Measurements from ENCODE around the gene PTPRD. TPM values are rescaled to one million over a fixed set of nuclear protein-coding genes. Genes with fewer than 3 reads are reported as not detected.

The PTPRD gene
- polyA plus RNA-seq, 4 donors = 2.1 to 5.6 (median 3.9) TPM

DNA sequence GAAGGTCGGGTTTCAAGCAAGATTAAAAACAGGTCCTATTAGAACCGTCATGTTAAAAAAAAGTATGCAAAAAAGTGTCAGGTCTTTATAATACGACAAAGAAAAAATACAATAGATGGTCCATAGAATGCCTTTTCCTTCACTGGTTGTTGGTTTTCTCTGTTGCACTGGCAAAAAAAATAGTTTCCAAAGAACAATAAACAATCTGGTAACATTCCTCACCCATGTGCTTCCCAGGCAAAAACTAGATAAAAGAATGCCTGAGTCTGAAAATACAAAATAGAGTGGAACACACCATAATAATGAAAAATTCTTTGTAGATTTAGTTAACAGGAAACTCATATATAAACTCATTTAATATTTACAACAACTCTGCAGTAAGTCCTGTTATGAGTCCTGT, 2223.3 kb downstream of the PTPRD start:
- 87 to 92% (median 89%) methylated on average over 3 of the region's 3 CpGs for WGBS, 3 donors
- Histone ChIP-seq H3K4me1 (ENCODE audit: control insufficient read depth in 3 of 3, insufficient read depth in 2 of 3, low read depth in 1 of 3, low read length in 2 of 3) (no peaks in the 10 kb centered on the region), H3K27me3 (ENCODE audit: control insufficient read depth in 3 of 3, insufficient read depth in 3 of 3, low read length in 3 of 3) (no peaks in the 10 kb centered on the region), H3K4me3 (ENCODE audit: low read depth in 1 of 3, low read length in 3 of 3) (no peak overlapping the region), H3K9me3 (ENCODE audit: control insufficient read depth in 2 of 2, insufficient read depth in 1 of 2, low read depth in 1 of 2, low read length in 1 of 2) (no peaks in the 10 kb centered on the region), H3K27ac (ENCODE audit: low read depth in 1 of 3, low read length in 2 of 3) (no peak overlapping the region), H3K36me3 (ENCODE audit: control insufficient read depth in 3 of 3, insufficient read depth in 2 of 3, low read depth in 1 of 3, low read length in 3 of 3) (no peaks in the 10 kb centered on the region)
- DNase-seq (no peak), FAIRE-seq (no peak)

GRCh38 chr9:8388132-8388531, 2224.7 kb downstream of the PTPRD start:
- 63 to 87% (median 75%) methylated on average over 1 of the region's 1 CpG for WGBS, 3 donors
- Histone ChIP-seq H3K9me3 (ENCODE audit: control insufficient read depth in 2 of 2, insufficient read depth in 1 of 2, low read depth in 1 of 2, low read length in 1 of 2) (no peaks in the 10 kb centered on the region), H3K27me3 (ENCODE audit: control insufficient read depth in 3 of 3, insufficient read depth in 3 of 3, low read length in 3 of 3) (no peaks in the 10 kb centered on the region), H3K4me3 (ENCODE audit: low read depth in 1 of 3, low read length in 3 of 3) (no peak overlapping the region), H3K36me3 (ENCODE audit: control insufficient read depth in 3 of 3, insufficient read depth in 2 of 3, low read depth in 1 of 3, low read length in 3 of 3) (no peaks in the 10 kb centered on the region), H3K27ac (ENCODE audit: low read depth in 1 of 3, low read length in 2 of 3) (no peak overlapping the region), H3K4me1 (ENCODE audit: control insufficient read depth in 3 of 3, insufficient read depth in 2 of 3, low read depth in 1 of 3, low read length in 2 of 3) (no peaks in the 10 kb centered on the region)
- no peak for DNase-seq
- FAIRE-seq = no peak

GRCh38 chr9:8384091-8384490, 2228.7 kb downstream of the PTPRD start:
- no peaks in the 10 kb centered on the region for H3K27me3 ChIP-seq (ENCODE audit: control insufficient read depth in 3 of 3, insufficient read depth in 3 of 3, low read length in 3 of 3)
- DNase-seq = no peak
- H3K4me1 ChIP-seq (ENCODE audit: control insufficient read depth in 3 of 3, insufficient read depth in 2 of 3, low read depth in 1 of 3, low read length in 2 of 3) = peaks cover 0 to 4% (median 0%) of the 10 kb centered on the region in 3 donors
- WGBS, 3 donors = 84 to 90% (median 90%) methylated on average over 3 of the region's 3 CpGs
- H3K36me3 ChIP-seq (ENCODE audit: control insufficient read depth in 3 of 3, insufficient read depth in 2 of 3, low read depth in 1 of 3, low read length in 3 of 3) = no peaks in the 10 kb centered on the region
- FAIRE-seq = no peak
- H3K9me3 ChIP-seq (ENCODE audit: control insufficient read depth in 2 of 2, insufficient read depth in 1 of 2, low read depth in 1 of 2, low read length in 1 of 2) = no peaks in the 10 kb centered on the region
- no peak overlapping the region for H3K27ac ChIP-seq (ENCODE audit: low read depth in 1 of 3, low read length in 2 of 3)
- H3K4me3 ChIP-seq (ENCODE audit: low read depth in 1 of 3, low read length in 3 of 3) = no peak overlapping the region

DNA sequence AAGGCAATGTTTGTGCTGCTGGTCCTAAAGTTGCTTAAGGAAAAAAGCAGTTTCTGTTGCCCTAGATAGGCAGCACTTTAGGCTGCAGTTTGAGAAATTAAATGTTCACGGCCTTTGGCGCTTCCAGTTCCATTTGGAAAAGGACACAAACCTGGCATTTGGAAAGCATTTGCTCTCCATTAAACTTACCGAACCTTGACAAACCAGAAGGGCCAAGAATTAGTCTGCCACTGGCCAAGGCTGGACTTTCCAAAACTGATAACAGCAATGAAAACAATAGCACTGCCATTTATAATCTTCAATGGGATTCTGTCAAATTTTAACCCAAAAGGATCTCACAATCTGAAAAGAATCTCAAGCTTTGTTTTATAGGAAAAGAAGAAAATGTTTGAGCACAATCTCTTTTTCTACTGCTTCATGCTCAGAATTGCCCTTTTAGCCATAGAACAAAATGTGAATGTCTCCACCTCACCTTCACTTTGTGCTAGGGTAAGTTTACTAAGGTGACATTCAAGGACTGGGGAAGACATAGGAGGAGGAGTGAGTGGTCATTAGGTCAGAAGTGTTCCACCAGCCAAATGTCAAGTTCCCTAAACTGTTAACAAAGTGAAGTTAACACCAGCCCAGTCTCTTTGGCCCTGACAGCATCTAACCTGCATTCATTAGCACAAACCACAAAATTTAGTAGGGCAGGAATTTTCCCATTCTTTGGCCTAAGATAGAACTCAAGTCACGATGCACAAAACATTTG, 2229.8 kb downstream of the PTPRD start:
- 79 to 85% (median 80%) methylated on average over 4 of the region's 4 CpGs for WGBS, 3 donors
- no peak overlapping the region for H3K27ac ChIP-seq (ENCODE audit: low read depth in 1 of 3, low read length in 2 of 3)
- no peaks in the 10 kb centered on the region for H3K36me3 ChIP-seq (ENCODE audit: control insufficient read depth in 3 of 3, insufficient read depth in 2 of 3, low read depth in 1 of 3, low read length in 3 of 3)
- H3K27me3 ChIP-seq (ENCODE audit: control insufficient read depth in 3 of 3, insufficient read depth in 3 of 3, low read length in 3 of 3) = no peaks in the 10 kb centered on the region
- FAIRE-seq = no peak
- H3K4me1 ChIP-seq (ENCODE audit: control insufficient read depth in 3 of 3, insufficient read depth in 2 of 3, low read depth in 1 of 3, low read length in 2 of 3) = peaks cover 0 to 6% (median 0%) of the 10 kb centered on the region in 3 donors
- no peaks in the 10 kb centered on the region for H3K9me3 ChIP-seq (ENCODE audit: control insufficient read depth in 2 of 2, insufficient read depth in 1 of 2, low read depth in 1 of 2, low read length in 1 of 2)
- H3K4me3 ChIP-seq (ENCODE audit: low read depth in 1 of 3, low read length in 3 of 3) = no peak overlapping the region
- DNase-seq = no peak

DNA sequence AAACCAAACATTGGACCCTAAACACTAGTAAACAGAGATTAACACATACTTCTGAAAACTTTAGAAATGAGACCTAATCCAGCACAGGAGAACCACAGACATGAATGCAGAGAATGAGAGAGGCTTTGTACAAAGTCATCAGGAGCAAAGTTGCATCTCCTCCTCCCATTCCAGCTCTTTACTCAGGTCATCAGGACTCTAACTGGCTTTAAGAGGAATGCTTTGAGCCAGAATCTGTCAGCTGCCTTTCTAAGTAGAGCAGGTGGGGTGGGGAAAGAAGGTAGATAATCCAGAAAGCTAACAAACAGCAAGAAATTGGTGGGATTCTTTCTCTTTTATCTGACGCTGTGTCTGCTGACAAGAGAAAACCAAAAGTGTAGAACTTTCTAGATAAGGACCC, 2230.5 kb downstream of the PTPRD start:
- 81 to 83% (median 83%) methylated on average over 1 of the region's 1 CpG for WGBS, 3 donors
- FAIRE-seq = no peak
- peaks cover 0 to 6% (median 0%) of the 10 kb centered on the region in 3 donors for H3K4me1 ChIP-seq (ENCODE audit: control insufficient read depth in 3 of 3, insufficient read depth in 2 of 3, low read depth in 1 of 3, low read length in 2 of 3)

DNA sequence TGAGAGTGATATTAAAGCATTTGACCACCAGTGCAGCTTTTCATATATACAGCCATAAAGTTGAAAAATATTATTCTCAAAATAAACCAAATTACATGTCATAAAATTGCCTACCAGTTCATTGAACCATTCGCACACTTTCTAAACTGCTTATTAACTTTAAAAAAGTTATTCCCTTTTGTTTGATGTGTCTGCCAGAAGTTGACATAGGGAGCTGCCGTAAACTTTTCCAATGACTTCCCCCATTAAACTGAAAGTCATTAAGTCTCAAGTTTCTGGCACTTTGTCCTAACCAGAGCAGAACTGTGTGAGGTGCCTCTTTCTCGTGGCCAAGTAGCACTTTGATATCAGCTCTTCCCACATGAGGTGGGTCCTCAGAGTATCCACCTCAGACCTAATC, 2231.2 kb downstream of the PTPRD start:
- Histone ChIP-seq H3K27me3 (ENCODE audit: control insufficient read depth in 3 of 3, insufficient read depth in 3 of 3, low read length in 3 of 3) (no peaks in the 10 kb centered on the region), H3K27ac (ENCODE audit: low read depth in 1 of 3, low read length in 2 of 3) (no peak overlapping the region), H3K4me3 (ENCODE audit: low read depth in 1 of 3, low read length in 3 of 3) (no peak overlapping the region), H3K9me3 (ENCODE audit: control insufficient read depth in 2 of 2, insufficient read depth in 1 of 2, low read depth in 1 of 2, low read length in 1 of 2) (no peaks in the 10 kb centered on the region), H3K36me3 (ENCODE audit: control insufficient read depth in 3 of 3, insufficient read depth in 2 of 3, low read depth in 1 of 3, low read length in 3 of 3) (no peaks in the 10 kb centered on the region), H3K4me1 (ENCODE audit: control insufficient read depth in 3 of 3, insufficient read depth in 2 of 3, low read depth in 1 of 3, low read length in 2 of 3) (peaks cover 0 to 6% (median 0%) of the 10 kb centered on the region in 3 donors)
- WGBS, 3 donors = 27 to 64% (median 58%) methylated on average over 3 of the region's 3 CpGs
- FAIRE-seq (no peak), DNase-seq (no peak)

More for the DNA sequence above, 2230.5 kb downstream of the PTPRD start:
- DNase-seq = no peak
- no peak overlapping the region for H3K27ac ChIP-seq (ENCODE audit: low read depth in 1 of 3, low read length in 2 of 3)
- no peaks in the 10 kb centered on the region for H3K9me3 ChIP-seq (ENCODE audit: control insufficient read depth in 2 of 2, insufficient read depth in 1 of 2, low read depth in 1 of 2, low read length in 1 of 2)
- H3K27me3 ChIP-seq (ENCODE audit: control insufficient read depth in 3 of 3, insufficient read depth in 3 of 3, low read length in 3 of 3) = no peaks in the 10 kb centered on the region
- H3K36me3 ChIP-seq (ENCODE audit: control insufficient read depth in 3 of 3, insufficient read depth in 2 of 3, low read depth in 1 of 3, low read length in 3 of 3) = no peaks in the 10 kb centered on the region
- H3K4me3 ChIP-seq (ENCODE audit: low read depth in 1 of 3, low read length in 3 of 3) = no peak overlapping the region

GRCh38 chr9:8374471-8374870, 2238.3 kb downstream of the PTPRD start:
- no peak for FAIRE-seq
- H3K4me3 ChIP-seq (ENCODE audit: low read depth in 1 of 3, low read length in 3 of 3) = no peak overlapping the region
- 77 to 83% (median 82%) methylated on average over 3 of the region's 3 CpGs for WGBS, 3 donors

DNA sequence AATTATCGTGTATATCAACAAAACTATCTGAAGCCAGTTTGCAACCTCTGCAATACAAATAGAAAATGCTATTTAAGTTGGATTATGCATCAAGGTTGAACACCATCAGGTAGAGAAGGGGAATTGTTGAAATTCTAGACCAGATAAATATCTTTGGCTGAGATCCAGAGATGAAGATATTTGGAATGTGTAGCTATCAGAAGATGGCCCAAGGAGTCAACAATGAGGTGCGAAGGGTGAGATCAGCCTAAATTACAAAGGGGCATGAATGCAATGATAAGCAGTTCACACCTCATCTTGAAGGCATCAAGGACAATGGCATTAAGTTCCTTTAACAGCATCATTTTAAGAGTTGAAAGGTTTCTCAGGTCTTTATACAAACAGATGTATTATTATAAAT, 2241.1 kb downstream of the PTPRD start:
- Histone ChIP-seq H3K36me3 (ENCODE audit: control insufficient read depth in 3 of 3, insufficient read depth in 2 of 3, low read depth in 1 of 3, low read length in 3 of 3) (no peaks in the 10 kb centered on the region), H3K9me3 (ENCODE audit: control insufficient read depth in 2 of 2, insufficient read depth in 1 of 2, low read depth in 1 of 2, low read length in 1 of 2) (no peaks in the 10 kb centered on the region), H3K4me1 (ENCODE audit: control insufficient read depth in 3 of 3, insufficient read depth in 2 of 3, low read depth in 1 of 3, low read length in 2 of 3) (no peaks in the 10 kb centered on the region), H3K4me3 (ENCODE audit: low read depth in 1 of 3, low read length in 3 of 3) (no peak overlapping the region), H3K27ac (ENCODE audit: low read depth in 1 of 3, low read length in 2 of 3) (no peak overlapping the region), H3K27me3 (ENCODE audit: control insufficient read depth in 3 of 3, insufficient read depth in 3 of 3, low read length in 3 of 3) (no peaks in the 10 kb centered on the region)
- DNase-seq = no peak
- 89 to 95% (median 94%) methylated on average over 2 of the region's 2 CpGs for WGBS, 3 donors
- no peak for FAIRE-seq

More at GRCh38 chr9:8374471-8374870, 2238.3 kb downstream of the PTPRD start:
- no peaks in the 10 kb centered on the region for H3K9me3 ChIP-seq (ENCODE audit: control insufficient read depth in 2 of 2, insufficient read depth in 1 of 2, low read depth in 1 of 2, low read length in 1 of 2)
- peaks cover 0 to 5% (median 0%) of the 10 kb centered on the region in 3 donors for H3K4me1 ChIP-seq (ENCODE audit: control insufficient read depth in 3 of 3, insufficient read depth in 2 of 3, low read depth in 1 of 3, low read length in 2 of 3)
- no peaks in the 10 kb centered on the region for H3K27me3 ChIP-seq (ENCODE audit: control insufficient read depth in 3 of 3, insufficient read depth in 3 of 3, low read length in 3 of 3)
- H3K36me3 ChIP-seq (ENCODE audit: control insufficient read depth in 3 of 3, insufficient read depth in 2 of 3, low read depth in 1 of 3, low read length in 3 of 3) = no peaks in the 10 kb centered on the region
- DNase-seq = peak in 1 of 2 donors; percentile 43
- H3K27ac ChIP-seq (ENCODE audit: low read depth in 1 of 3, low read length in 2 of 3) = no peak overlapping the region
